K562 (cell line): ENCODE data around the gene SPCS3. TPM values are rescaled to one million over a fixed set of nuclear protein-coding genes. Genes with fewer than 3 reads are reported as not detected.
A peak's percentile ranks its signal among the peaks of the same experiment; 100 is the strongest.

ENCODE experiments used
- AFF4 ChIP-seq: sonication (generic); formaldehyde crosslinking; IDR thresholded peaks from 2 replicates; pipeline ENCODE4 v1.8.0; 2023; ENCODE audit warnings: mild to moderate bottlenecking, missing genetic modification reagents
- BACH1 ChIP-seq: fragments of 200-800 bp; sonication (Bioruptor generic); IDR thresholded peaks from 2 replicates; pipeline ENCODE4 v1.6.1; 2016; ENCODE audit warnings: missing genetic modification characterization, missing compliant biosample characterization
- CBX8 ChIP-seq: fragments of 200-600 bp; sonication (generic); IDR thresholded peaks from 2 replicates; pipeline ENCODE4 v1.6.1; 2012; ENCODE audit warnings: borderline replicate concordance, mixed run types, low read depth, mild to moderate bottlenecking, moderate library complexity, mixed read lengths, low read length, control low read depth, inconsistent platforms; ENCODE audit not compliant: poor library complexity, severe bottlenecking; ENCODE audit errors: extremely low read depth
- CHCHD3 ChIP-seq: fragments of 250-450 bp; sonication (Bioruptor Pico); IDR thresholded peaks from 2 replicates; pipeline ENCODE4 v2.1.2; 2022; ENCODE audit warnings: mild to moderate bottlenecking
- E2F6 ChIP-seq, 2 experiments: IDR thresholded peaks; 2 replicates each; pipeline ENCODE4 v1.6.1; 2011; ENCODE audit warnings: borderline replicate concordance in 1 of 2, control low read depth in 1 of 2, low read depth in 1 of 2, low read length in 1 of 2, mild to moderate bottlenecking in 1 of 2, mixed read lengths in 1 of 2, moderate library complexity in 1 of 2; ENCODE audit not compliant: insufficient read depth in 1 of 2, insufficient read length in 1 of 2, poor library complexity in 1 of 2, severe bottlenecking in 1 of 2; ENCODE audit errors: extremely low read depth in 1 of 2
- FOXP1 ChIP-seq: sonication (generic); formaldehyde crosslinking; IDR thresholded peaks from 2 replicates; pipeline ENCODE4 v1.8.0; 2022; ENCODE audit warnings: mild to moderate bottlenecking, missing genetic modification reagents
- HINFP ChIP-seq: fragments of 450-650 bp; conservative IDR thresholded peaks from 2 replicates; pipeline ENCODE4 v1.6.1; 2016; ENCODE audit warnings: missing genetic modification characterization, low read depth, mild to moderate bottlenecking, control low read depth, missing compliant biosample characterization
- MYC ChIP-seq, 2 experiments: fragments of 250-450 bp in 1 of 2; sonication (Bioruptor Pico) in 1 of 2; IDR thresholded peaks; 2 replicates each; pipeline versions ENCODE4 v1.5.1 to v1.6.1; 2012 to 2021; ENCODE audit warnings: low read depth in 2 of 2, borderline replicate concordance in 1 of 2, improper control_type of control experiment in 1 of 2, low read length in 1 of 2, mild to moderate bottlenecking in 1 of 2, moderate library complexity in 1 of 2
- NR4A1 ChIP-seq, 2 experiments: fragments of 250-450 bp in 1 of 2; fragments of 450-650 bp in 1 of 2; sonication (Bioruptor Pico) in 1 of 2; IDR thresholded peaks; 2 replicates each; pipeline versions ENCODE4 v1.4.0 to v1.6.1; 2016 to 2020; ENCODE audit warnings: mild to moderate bottlenecking in 2 of 2, missing compliant biosample characterization in 1 of 2, missing genetic modification characterization in 1 of 2, moderate library complexity in 1 of 2
- POLR2B ChIP-seq: fragments of 450-650 bp; IDR thresholded peaks from 2 replicates; pipeline ENCODE4 v1.6.1; 2018; ENCODE audit warnings: low read depth; ENCODE audit not compliant: partially characterized antibody
- RBFOX2 ChIP-seq: fragments of 200-400 bp; formaldehyde crosslinking; IDR thresholded peaks from 2 replicates; pipeline ENCODE4 v1.6.1; 2017; ENCODE audit warnings: low read depth, mild to moderate bottlenecking, low read length, moderate library complexity
- RHOXF2B ChIP-seq: fragments of 250-450 bp; sonication (Bioruptor Pico); conservative IDR thresholded peaks from 2 replicates; pipeline ENCODE4 v1.5.1; 2021
- SP2 ChIP-seq: IDR thresholded peaks from 2 replicates; pipeline ENCODE4 v1.6.1; 2011; ENCODE audit warnings: mild to moderate bottlenecking, low read depth, low read length, moderate library complexity; ENCODE audit not compliant: poor library complexity, severe bottlenecking; ENCODE audit errors: extremely low read depth
- VEZF1 ChIP-seq: fragments of 200-800 bp; sonication (Bioruptor generic); IDR thresholded peaks from 2 replicates; pipeline ENCODE4 v1.6.1; 2017; ENCODE audit warnings: missing genetic modification characterization, missing compliant biosample characterization
- polyA plus RNA-seq, 8 experiments: library from polyadenylated mRNA; depleted of rRNA in 4 of 8; stranded (reverse) in 5 of 8; unstranded in 3 of 8; fragments of >200 nt; fragmentation: Nextera tagmentation in 2 of 8; fragmentation: Illumina TruSeq in 1 of 8; extraction: Ambion mirVana in 2 of 8; extraction: Trizol in 1 of 8; gene quantifications; 2 replicates each; pipeline versions ENCODE4 v1.2.1 to v1.2.3, GENCODE V29; 2011 to 2014; ENCODE audit warnings: inconsistent platforms in 1 of 8, missing spikeins in 1 of 8
- total RNA-seq, 7 experiments: library from RNA; depleted of rRNA in 6 of 7; stranded (reverse); fragments of >200 nt in 6 of 7; fragmentation: Illumina TruSeq in 2 of 7; extraction: Trizol in 2 of 7; gene quantifications; 2 replicates each; pipeline versions ENCODE4 v1.2.1 to v1.2.3, GENCODE V29; 2011 to 2021; ENCODE audit warnings: low replicate concordance in 1 of 7
- TF ChIP-seq, protein P1 (sequence below): fragments of 250-450 bp; sonication (Bioruptor Pico); IDR thresholded peaks from 2 replicates; pipeline ENCODE4 v1.4.0; 2020

SPCS3 gene
- total and polyA plus RNA-seq, 9 of the 15 experiments (the other 6 are each of a cell fraction or from before 2014, with no cell fraction given): 64.6 to 196 (median 85.4) TPM

GRCh38 chr4:176319704-176320339 is at the start of gene SPCS3 (continued):
- TF ChIP-seq VEZF1 (CRISPR knock-in tag): peak; percentile 57; the same call in 1 of the 2 replicates
- no peak for TF ChIP-seq BACH1 (tag)
- TF ChIP-seq CBX8: no peak
- TF ChIP-seq RBFOX2: peak; percentile 98
- TF ChIP-seq E2F6 (IDR thresholded peaks at IDR 0.05; ENCODE audit: borderline replicate concordance in 1 of 2, extremely low read depth in 1 of 2, insufficient read depth in 1 of 2, insufficient read length in 1 of 2, low read depth in 1 of 2, low read length in 1 of 2, poor library complexity in 1 of 2, severe bottlenecking in 1 of 2): peak in 1 of 2 experiments; percentile 37
- no peak for TF ChIP-seq CHCHD3 (CRISPR knock-in tag)
- no peak for TF ChIP-seq HINFP
- TF ChIP-seq NR4A1 (CRISPR knock-in tag; IDR thresholded peaks at IDR 0.05): no peak
- 0 out of 2 replicates have a peak, but pooled peaks have one; percentile 9 for TF ChIP-seq NR4A1 (tag; IDR thresholded peaks at IDR 0.05)
- TF ChIP-seq MYC (IDR thresholded peaks at IDR 0.05; ENCODE audit: low read depth, low read length): peak; percentile 56; the same call in 1 of the 2 replicates
- no peak for TF ChIP-seq MYC (CRISPR knock-in tag; IDR thresholded peaks at IDR 0.05; ENCODE audit: borderline replicate concordance, low read depth)
- TF ChIP-seq AFF4: no peak
- peak; percentile 71 for TF ChIP-seq POLR2B
- TF ChIP-seq SP2: no peak
- TF ChIP-seq FOXP1 (CRISPR knock-in tag): peak; percentile 24; the same call in 1 of the 2 replicates
- no peak for TF ChIP-seq RHOXF2B
- TF ChIP-seq, protein P1, sequence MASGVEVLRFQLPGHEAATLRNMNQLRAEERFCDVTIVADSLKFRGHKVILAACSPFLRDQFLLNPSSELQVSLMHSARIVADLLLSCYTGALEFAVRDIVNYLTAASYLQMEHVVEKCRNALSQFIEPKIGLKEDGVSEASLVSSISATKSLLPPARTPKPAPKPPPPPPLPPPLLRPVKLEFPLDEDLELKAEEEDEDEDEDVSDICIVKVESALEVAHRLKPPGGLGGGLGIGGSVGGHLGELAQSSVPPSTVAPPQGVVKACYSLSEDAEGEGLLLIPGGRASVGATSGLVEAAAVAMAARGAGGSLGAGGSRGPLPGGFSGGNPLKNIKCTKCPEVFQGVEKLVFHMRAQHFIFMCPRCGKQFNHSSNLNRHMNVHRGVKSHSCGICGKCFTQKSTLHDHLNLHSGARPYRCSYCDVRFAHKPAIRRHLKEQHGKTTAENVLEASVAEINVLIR (CRISPR knock-in tag): peak; percentile 40; the same call in 1 of the 2 replicates
